MM.1S (cell line): Measurements from ENCODE around the gene RP2.

Experiments
- EZH2 ChIP-seq: fragments of 300-600 bp; sonication (generic); optimal IDR thresholded peaks from 2 replicates; pipeline ENCODE3; 2017; ENCODE audit warnings: low read depth, mild to moderate bottlenecking, antibody characterized with exemption, low read length, mixed read lengths
- EZH2phosphoT487 ChIP-seq: fragments of 300-600 bp; sonication (generic); IDR thresholded peaks from 2 replicates; pipeline ENCODE4 v1.6.1; 2018; ENCODE audit warnings: antibody characterized with exemption, low read length
- TF ChIP-seq, protein P1 (sequence below): fragments of 300-600 bp; sonication (generic); IDR thresholded peaks from 2 replicates; pipeline ENCODE4 v1.5.1; 2016; ENCODE audit warnings: antibody characterized with exemption, low read length, mixed read lengths

DNA sequence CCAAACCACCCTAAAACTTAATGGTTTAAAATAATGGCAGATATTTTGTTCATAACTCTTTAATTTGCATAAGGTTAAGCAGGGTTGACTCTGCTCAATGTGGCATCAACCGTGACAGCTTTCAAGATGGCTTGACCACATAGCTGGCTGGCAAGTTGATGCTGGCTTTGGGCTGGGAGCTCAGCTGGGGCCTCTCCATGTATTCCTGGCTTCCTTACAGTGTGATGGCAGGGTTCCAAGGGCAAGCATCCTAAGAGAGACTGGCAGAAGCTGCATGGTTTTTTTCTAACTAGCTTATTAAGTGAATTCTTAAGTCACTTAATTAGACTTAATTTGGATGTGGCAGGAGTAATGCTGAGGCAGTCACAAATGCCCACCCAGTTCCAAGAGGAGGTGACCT is 4.5 kb downstream of the RP2 start:
- TF ChIP-seq, protein P1, sequence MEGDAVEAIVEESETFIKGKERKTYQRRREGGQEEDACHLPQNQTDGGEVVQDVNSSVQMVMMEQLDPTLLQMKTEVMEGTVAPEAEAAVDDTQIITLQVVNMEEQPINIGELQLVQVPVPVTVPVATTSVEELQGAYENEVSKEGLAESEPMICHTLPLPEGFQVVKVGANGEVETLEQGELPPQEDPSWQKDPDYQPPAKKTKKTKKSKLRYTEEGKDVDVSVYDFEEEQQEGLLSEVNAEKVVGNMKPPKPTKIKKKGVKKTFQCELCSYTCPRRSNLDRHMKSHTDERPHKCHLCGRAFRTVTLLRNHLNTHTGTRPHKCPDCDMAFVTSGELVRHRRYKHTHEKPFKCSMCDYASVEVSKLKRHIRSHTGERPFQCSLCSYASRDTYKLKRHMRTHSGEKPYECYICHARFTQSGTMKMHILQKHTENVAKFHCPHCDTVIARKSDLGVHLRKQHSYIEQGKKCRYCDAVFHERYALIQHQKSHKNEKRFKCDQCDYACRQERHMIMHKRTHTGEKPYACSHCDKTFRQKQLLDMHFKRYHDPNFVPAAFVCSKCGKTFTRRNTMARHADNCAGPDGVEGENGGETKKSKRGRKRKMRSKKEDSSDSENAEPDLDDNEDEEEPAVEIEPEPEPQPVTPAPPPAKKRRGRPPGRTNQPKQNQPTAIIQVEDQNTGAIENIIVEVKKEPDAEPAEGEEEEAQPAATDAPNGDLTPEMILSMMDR: no peak
- no peak for TF ChIP-seq EZH2
- no peak for TF ChIP-seq EZH2phosphoT487
